ENCODE data around the gene H2AZ2.
A peak's percentile ranks its signal among the peaks of the same experiment; 100 is the strongest.

The H2AZ2 gene

GRCh38 chr7:44794331-44794730, 53.6 kb downstream of the H2AZ2 start:
- Histone ChIP-seq H2AFZ (ENCODE audit: low read length) (no peak overlapping the region), H3K9ac (ENCODE audit: low read length) (no peak overlapping the region), H3K4me2 (ENCODE audit: low read length) (no peak overlapping the region), H3K36me3 (ENCODE audit: insufficient read depth, low read length) (peaks cover 28% of the 10 kb centered on the region), H3K27ac (ENCODE audit: low read depth, low read length, poor library complexity, severe bottlenecking) (peak overlapping the region; percentile 15), H3K9me2 (ENCODE audit: low read depth, low read length) (no peaks in the 10 kb centered on the region), H3F3A (ENCODE audit: insufficient read depth, low read length) (peaks cover 22% of the 10 kb centered on the region), H3K27me3 (ENCODE audit: insufficient read depth, low read length) (no peaks in the 10 kb centered on the region), H3K4me1 (ENCODE audit: insufficient read depth, low read length, severe bottlenecking) (peaks cover 25% of the 10 kb centered on the region), H4K20me1 (ENCODE audit: insufficient read depth, low read length) (0 out of 2 replicates have a peak, but pooled peaks cover 6% of the 10 kb centered on the region), H3K4me3 (ENCODE audit: low read depth, low read length, poor library complexity, severe bottlenecking) (no peak overlapping the region), H3K79me2 (ENCODE audit: insufficient read depth, low read length) (peaks cover 31% of the 10 kb centered on the region), H3K9me3 (ENCODE audit: low read length) (no peaks in the 10 kb centered on the region)
- no peak for TF ChIP-seq CTCF (IDR thresholded peaks at IDR 0.05; ENCODE audit: low read length)
- TF ChIP-seq EZH2 (IDR thresholded peaks at IDR 0.05; ENCODE audit: borderline replicate concordance, low read length), result no peak

DNA sequence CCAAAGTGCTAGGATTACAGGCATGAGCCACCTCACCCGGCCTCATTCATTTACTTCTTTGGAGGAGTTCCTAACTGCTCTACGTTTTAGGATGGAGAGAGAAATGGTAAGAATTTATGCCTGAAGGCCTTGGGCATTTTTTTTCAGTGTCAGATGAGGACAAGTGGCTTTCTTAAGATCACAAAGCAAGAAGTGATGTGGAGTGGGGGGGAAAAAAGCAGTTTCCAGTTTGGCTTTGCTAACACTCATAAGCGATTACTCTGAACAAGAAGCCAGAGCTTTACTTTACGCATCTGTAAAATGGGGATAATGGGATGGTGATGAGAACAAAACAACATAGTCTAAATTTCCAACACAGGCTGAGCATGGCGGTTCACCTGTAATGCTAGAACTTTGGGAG, 54.0 kb downstream of the H2AZ2 start:
- Histone ChIP-seq H3K4me3 (ENCODE audit: low read depth, low read length, poor library complexity, severe bottlenecking) (no peak overlapping the region), H3K27ac (ENCODE audit: low read depth, low read length, poor library complexity, severe bottlenecking) (peak overlapping the region; percentile 15)

GRCh38 chr7:44791278-44792219, 56.3 kb downstream of the H2AZ2 start:
- Histone ChIP-seq H3K79me2 (ENCODE audit: insufficient read depth, low read length) (0 out of 2 replicates have a peak, but pooled peaks cover 3% of the 10 kb centered on the region), H3F3A (ENCODE audit: insufficient read depth, low read length) (peaks cover 11% of the 10 kb centered on the region; the same call in 1 of the 2 replicates), H3K4me1 (ENCODE audit: insufficient read depth, low read length, severe bottlenecking) (peaks cover 20% of the 10 kb centered on the region), H3K9ac (ENCODE audit: low read length) (no peak overlapping the region), H3K9me3 (ENCODE audit: low read length) (no peaks in the 10 kb centered on the region), H3K27ac (ENCODE audit: low read depth, low read length, poor library complexity, severe bottlenecking) (no peak overlapping the region), H3K4me2 (ENCODE audit: low read length) (no peak overlapping the region), H3K4me3 (ENCODE audit: low read depth, low read length, poor library complexity, severe bottlenecking) (no peak overlapping the region), H4K20me1 (ENCODE audit: insufficient read depth, low read length) (no peaks in the 10 kb centered on the region), H3K36me3 (ENCODE audit: insufficient read depth, low read length) (peaks cover under 1% of the 10 kb centered on the region; the same call in 1 of the 2 replicates), H3K27me3 (ENCODE audit: insufficient read depth, low read length) (no peaks in the 10 kb centered on the region), H2AFZ (ENCODE audit: low read length) (no peak overlapping the region), H3K9me2 (ENCODE audit: low read depth, low read length) (no peaks in the 10 kb centered on the region)
- TF ChIP-seq CTCF (IDR thresholded peaks at IDR 0.05; ENCODE audit: low read length) (no peak), EZH2 (IDR thresholded peaks at IDR 0.05; ENCODE audit: borderline replicate concordance, low read length) (no peak)

More for the DNA sequence above, 54.0 kb downstream of the H2AZ2 start:
- H3K27me3 ChIP-seq (ENCODE audit: insufficient read depth, low read length), result no peaks in the 10 kb centered on the region
- H2AFZ ChIP-seq (ENCODE audit: low read length), result no peak overlapping the region
- no peak for TF ChIP-seq EZH2 (IDR thresholded peaks at IDR 0.05; ENCODE audit: borderline replicate concordance, low read length)
- TF ChIP-seq CTCF (IDR thresholded peaks at IDR 0.05; ENCODE audit: low read length), result no peak
- H3K36me3 ChIP-seq (ENCODE audit: insufficient read depth, low read length), result peaks cover 24% of the 10 kb centered on the region
- H4K20me1 ChIP-seq (ENCODE audit: insufficient read depth, low read length), result 0 out of 2 replicates have a peak, but pooled peaks cover 6% of the 10 kb centered on the region
- peaks cover 27% of the 10 kb centered on the region for H3K79me2 ChIP-seq (ENCODE audit: insufficient read depth, low read length)
- H3K4me2 ChIP-seq (ENCODE audit: low read length), result no peak overlapping the region
- no peaks in the 10 kb centered on the region for H3K9me3 ChIP-seq (ENCODE audit: low read length)
- peaks cover 23% of the 10 kb centered on the region for H3K4me1 ChIP-seq (ENCODE audit: insufficient read depth, low read length, severe bottlenecking)
- no peak overlapping the region for H3K9ac ChIP-seq (ENCODE audit: low read length)
- H3F3A ChIP-seq (ENCODE audit: insufficient read depth, low read length), result peaks cover 18% of the 10 kb centered on the region
- no peaks in the 10 kb centered on the region for H3K9me2 ChIP-seq (ENCODE audit: low read depth, low read length)
